Lower leg skin (tissue), 3 donors: ENCODE results near the gene OR8B4.
"Not testable (repeated sequence)": the region's sequence is repeated elsewhere in the genome, so short reads cannot be mapped to it uniquely, and the experiment has no call there.

Source experiments
- CTCF ChIP-seq, 3 donors: fragments of 450-650 bp; IDR thresholded peaks; one replicate each; pipeline ENCODE4 v1.5.1; 2016; ENCODE audit warnings: antibody characterized with exemption in 3 of 3, mild to moderate bottlenecking in 3 of 3, moderate library complexity in 2 of 3
- POLR2A ChIP-seq, 2 donors: fragments of 450-650 bp; IDR thresholded peaks; one replicate each; pipeline ENCODE4 v1.6.1; 2016 to 2017; ENCODE audit warnings: antibody characterized with exemption in 2 of 2, mild to moderate bottlenecking in 1 of 2, moderate library complexity in 1 of 2

DNA sequence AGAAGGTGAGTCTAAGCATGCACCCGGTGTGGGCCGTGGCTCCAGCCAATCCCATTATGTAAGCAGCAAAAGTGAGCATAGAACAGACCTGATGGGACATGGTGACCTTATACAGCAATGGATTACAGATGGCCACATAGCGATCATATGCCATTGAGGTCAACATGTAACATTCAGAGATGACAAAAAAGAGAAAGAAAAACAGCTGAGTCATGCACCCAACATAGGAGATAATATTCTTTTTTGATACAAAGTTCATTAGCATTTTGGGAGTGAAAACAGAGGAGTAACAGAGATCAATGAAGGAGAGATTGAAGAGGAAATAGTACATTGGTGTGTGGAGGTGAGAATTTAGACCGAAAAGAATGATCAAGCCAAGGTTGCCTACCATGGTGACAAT lies 27.8 kb downstream of the OR8B4 start:
- not testable (repeated sequence) for TF ChIP-seq POLR2A, CTCF (IDR thresholded peaks at IDR 0.05)
